GM21367 (cell line): ENCODE measurements around the gene RASL10B.
"Not testable (repeated sequence)": the region's sequence is repeated elsewhere in the genome, so short reads cannot be mapped to it uniquely, and the experiment has no call there.

Source experiments
- ATAC-seq: cut with Tn5 transposase; IDR thresholded peaks from one replicate; pipeline ENCODE4 v1.9.1; 2021; ENCODE audit not compliant: unreplicated experiment

The RASL10B gene

DNA sequence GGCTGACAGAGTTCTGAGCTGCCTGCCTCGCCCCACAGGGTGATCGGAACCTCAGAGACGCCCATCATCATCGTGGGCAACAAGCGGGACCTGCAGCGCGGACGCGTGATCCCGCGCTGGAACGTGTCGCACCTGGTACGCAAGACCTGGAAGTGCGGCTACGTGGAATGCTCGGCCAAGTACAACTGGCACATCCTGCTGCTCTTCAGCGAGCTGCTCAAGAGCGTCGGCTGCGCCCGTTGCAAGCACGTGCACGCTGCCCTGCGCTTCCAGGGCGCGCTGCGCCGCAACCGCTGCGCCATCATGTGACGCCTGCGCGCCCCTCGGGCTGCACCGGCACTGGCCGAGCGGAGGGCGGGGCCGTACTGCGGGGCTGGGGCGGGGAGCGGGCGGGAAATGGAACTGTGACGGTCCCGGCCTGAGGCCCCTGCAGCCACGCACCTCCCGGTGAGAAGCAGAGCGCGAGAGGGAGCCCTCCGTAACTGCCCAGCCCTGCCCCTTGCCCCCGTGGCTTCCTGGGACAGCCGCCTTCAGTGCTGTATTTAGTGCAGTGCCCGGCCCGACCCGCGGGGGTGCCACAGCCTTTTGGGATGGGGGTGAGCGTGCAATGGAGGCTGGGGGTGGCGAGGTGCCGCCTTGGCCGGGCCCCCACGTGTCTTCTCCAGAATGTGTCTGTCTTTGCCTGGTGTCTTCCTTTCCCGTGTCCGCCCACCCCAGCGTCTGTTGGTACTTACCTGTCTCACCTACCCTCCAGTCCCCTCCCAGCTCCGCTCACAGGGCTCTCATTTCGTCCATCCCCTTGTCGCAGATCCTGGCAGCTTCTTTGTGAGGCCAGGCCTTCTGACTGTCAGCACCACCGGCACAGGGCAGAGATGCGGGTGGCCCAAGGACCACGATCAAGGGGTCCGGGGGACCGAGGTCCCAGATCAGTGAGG, 9.8 kb downstream of the RASL10B start:
- no peak for ATAC-seq

DNA sequence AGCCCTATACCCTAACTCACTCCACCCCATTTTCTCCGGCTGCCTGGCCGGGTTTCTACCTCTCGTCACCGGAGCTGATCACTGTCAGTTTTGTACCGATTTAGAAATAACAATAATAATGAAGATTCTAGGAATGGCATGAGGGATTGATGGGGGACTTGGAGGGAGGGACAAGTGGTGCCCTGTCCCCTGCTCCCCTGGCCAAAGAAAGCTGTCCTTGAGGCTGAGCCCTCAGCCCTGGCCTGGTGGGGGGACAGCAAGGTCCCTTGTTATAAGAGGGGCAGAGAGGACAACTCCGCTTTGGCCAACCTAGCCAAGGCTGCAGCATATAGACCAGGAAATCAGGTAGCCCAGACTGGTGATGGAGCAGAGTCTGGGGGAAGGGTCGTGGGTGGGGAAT, 11.1 kb downstream of the RASL10B start:
- ATAC-seq: no peak

DNA sequence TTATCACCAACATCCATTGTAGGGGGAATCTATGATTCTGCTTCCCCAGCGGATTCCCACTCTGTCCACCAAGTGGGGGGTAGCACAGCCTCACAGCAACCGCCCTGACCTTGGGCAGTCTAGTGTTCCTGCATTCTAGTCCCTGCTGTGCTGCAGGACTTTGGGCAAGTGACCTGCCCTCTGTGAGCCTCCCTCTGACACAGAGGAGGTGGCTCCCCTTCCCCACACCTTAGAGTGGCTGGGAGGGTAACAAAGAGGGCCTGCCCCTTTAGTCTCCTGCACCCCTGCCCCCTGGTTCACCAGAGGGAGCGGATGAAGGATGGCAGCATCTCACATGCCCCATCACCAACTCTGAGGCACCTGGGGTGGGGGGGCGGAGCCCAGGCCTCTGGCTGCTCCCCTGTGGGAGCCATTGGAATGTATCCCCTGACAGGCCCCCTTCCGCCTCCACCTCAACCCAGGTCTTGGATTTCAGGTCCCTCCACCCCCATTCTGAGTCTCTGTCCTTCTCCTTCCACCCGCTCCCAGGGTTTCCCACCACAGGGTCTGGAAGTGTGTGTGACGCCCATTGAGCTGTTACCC, 11.5 kb downstream of the RASL10B start:
- ATAC-seq: no peak

DNA sequence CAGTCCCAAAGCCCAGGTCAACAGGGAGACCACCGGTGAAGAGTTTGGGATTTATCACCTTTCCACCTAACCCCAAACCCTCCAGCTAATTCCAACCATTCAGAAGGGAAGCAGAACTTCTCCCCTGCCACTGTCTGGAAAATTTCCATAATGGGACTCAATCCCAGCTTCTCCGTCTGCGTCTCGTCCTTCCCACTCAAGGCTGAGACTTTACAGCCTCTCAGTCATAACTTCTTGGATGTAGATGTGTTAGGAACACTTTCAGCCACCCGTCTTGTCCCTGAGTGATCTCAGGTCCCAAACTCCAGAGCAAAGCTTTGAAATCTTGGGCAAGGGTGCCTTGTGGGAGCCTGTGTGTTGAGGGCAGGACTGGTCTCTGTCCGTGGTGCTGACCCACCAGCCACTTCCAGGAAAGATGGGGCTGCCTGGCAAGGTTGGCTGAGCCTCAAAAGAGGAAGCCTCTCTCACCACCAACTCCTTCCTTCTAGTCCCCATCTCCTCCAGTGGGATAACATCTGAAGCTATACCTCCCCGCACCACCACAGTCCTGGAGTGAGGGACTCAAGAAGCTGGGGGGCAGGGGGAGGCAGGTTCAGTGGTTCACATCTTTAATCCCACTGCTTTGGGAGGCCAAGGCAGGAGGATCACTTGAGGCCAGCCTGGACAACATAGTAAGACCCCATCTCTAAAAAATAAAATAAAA, 12.3 kb downstream of the RASL10B start:
- no peak for ATAC-seq

DNA sequence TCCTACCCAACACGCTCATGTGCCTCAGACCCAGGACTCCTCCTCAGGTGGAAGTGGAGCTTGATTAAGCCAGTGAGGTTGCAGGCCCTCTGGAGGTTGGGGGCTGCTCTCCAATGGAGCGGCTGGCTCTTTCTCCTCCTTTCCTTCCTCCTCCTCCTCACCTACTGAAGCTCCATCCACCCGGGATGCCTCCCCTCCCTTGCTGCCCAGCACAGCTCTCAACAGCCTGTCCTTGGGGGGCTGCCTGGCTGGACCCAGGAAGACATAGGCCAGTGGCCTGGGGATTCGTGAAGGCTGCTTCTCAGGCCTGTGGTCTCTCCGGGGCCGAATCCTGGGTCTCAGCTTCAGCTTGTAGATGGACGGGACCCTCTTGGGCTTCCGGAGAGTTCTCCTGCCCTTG, 13.4 kb downstream of the RASL10B start:
- ATAC-seq: no peak

DNA sequence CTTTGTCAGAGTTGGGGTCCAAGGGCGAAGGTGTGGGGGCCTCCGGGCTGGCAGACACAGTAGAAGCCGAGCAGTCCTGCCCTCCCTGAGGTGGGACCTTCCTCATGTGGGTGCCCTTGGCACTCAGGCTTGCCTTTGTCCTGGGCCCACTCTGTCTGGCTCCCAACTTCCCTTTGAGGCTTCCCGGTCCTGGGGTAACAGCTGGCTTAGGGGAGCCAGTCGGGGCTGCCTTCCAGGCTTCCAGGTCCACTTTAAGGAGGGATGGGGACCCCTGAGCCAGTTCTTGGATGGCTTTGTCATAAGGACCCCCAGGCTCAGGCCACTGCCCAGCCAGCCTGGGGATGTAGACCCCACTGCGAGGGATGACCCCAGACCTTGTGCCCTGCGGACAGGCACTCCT, 13.8 kb downstream of the RASL10B start:
- ATAC-seq: no peak

DNA sequence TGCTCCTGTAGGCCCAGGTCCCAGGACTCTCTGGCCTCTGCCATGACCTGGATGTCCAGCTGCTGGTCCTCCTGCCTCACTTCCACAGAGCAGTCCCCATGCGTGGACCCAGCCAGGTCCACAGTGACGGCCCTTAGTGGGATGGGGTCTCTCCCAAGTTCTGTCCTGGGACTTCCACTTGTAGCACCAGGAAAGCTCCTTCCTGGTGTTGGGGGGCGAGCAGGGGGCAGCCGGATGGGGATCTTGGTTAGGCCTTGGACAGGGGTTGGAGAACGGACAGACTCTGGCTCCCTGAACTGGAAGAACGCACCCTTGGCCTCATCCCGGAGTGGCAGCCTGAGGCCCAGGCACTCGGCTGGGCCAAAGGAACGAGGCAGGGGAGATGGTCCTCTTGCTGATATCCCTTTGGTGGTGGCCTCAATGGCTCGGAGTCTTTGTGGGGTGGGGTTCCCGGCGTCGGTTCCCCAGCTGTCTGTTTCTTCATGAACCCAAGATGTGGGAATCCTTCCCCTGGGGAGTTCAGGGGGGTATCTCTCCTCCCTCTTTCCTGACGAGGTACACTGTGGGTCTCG, 14.4 kb downstream of the RASL10B start:
- no peak for ATAC-seq

DNA sequence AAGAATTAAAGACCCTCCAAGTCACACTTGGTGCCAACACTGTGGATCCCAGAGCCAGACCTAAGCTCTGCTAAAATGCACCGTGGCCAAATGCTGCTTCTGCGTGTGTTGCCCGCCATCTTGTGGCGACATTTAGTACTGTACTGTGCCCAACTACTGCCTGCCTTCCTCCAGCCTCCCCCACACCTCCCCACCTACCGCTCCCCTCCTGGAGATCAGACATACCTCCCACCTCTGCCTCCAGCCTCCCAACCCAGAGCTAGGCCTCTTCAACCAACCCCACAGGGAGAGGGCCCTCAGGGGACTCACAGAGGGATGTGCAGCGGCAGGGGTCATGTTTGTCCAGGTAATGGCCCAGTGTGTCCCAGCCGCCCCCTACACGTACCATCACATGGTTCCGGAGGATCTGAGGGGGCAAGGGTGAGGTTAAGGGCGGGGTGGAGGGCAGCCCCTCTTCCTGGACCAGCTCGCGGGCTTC, 16.1 kb downstream of the RASL10B start:
- ATAC-seq: no peak

DNA sequence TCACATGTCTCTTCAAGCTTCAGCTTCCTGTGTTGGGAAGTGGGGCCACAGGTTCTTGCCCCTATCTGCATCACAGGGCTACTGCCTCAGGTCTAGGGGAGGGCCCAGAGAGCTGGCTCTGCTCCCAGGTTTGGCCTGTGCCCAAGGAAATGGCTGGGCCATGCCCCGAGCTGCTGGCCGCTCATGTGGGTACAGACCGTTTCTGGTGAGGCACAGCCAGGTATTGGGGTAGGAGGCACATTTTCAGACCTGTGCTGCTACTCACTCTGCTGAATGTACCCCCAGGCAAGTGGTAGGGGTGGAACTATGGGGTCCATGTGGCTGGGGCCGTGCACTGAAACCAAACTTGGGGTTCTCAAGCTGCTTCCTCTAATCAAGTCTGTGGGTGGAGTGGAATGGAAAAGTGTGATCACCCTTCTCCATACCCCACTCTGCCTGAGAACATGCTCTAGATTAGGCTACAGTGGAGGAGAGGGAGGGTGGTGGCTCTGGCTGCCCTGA, 17.0 kb downstream of the RASL10B start:
- no peak for ATAC-seq

DNA sequence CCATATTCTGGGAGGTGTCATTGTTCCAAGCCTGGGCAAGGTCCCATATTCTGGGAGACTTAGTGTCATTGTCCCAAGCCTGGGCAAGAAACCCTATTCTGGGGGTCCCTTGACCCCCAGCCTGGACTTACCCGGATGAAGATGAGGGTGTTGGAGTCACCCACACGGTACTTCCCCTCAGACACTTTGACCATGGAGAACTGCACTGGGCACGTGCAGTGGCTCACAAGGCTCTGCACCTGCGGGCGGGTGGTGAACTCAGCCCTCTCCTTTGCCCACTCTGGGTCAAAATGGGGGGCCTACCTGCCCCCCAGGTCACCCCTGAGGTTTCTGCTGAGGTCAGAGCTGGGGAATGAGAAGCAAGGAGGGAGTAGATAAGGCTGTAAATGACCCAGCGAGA, 17.5 kb downstream of the RASL10B start:
- ATAC-seq: no peak

DNA sequence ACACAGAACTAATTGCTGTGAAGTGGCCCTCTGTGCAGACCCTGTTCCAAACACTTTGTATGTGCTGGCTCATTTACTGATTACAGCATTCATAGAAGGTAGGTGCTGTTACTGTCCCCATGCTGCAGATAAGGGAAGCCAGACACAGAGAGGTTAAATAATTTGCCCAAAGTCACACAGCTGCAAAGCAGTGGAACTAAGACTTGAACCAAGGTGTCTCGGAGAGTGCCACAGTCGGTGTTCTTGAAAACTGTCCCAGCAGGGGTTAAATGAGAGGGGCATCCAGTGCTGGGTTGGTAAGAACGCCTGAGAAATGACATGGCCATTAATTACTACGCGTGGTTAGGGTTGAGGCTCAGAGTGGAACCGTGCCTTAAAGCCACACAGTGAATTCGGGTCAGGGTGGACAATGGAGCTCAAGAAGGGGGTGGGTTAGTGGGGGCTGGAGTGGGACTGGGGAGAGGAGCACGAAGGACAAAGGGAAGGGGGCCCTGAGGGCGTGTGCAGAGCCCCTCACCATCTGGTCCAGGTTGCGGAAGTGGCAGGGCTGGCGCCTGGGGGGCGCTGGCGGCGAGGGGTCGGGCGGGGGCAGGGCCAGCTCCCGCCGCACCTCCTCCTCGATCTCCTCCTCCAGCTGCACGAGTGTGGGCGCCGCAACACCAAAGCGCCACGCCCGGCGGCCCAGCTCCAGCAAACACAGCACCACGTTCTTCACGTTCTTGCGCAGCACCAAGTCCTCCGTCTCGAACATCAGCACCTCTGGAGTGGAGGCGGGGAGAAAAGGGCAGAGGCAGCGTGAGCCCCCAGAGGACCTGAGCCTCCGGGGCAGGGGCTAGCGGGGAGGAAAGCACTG, 18.3 kb downstream of the RASL10B start:
- ATAC-seq: no peak

DNA sequence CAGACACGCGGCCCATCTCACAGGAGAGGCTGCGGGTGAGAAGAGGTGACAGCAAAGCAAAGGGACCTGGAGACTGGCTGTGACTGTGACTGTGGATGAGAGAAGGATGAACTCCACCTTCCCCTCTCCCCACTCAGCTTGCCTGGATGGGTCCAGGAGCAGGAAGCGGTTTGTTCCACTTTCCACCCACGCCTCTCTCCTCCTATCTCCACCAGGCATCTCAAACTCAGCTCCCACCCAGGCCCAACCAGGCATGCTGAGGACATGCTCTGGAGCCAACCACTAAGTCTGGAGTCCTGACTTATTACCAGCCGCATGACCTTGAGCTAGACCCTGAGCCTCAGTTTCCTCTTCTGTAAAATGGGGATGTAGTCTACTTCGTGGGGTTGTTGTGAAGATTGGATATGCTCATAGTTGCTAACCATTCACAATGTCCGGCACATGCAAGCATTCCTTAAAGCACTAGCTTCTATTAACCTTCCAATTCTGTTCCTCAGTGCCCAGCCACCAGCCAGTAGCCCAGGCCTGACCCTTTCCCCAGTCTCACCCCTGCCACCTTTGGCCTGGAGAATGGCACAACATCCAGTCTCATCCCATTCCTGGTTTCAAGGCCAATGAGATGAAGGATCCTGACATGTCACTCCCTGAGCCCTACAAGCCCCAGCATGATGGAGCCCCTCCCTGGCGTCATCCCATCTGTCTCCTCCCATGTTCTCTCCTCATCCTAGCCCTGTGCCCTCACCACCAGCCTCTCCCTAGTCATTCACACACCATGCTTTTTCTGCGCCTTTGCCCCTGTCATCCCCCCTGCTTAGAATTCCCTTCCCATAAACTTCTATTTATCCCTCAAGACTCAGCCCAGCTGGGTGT, 19.3 kb downstream of the RASL10B start:
- ATAC-seq: no peak

DNA sequence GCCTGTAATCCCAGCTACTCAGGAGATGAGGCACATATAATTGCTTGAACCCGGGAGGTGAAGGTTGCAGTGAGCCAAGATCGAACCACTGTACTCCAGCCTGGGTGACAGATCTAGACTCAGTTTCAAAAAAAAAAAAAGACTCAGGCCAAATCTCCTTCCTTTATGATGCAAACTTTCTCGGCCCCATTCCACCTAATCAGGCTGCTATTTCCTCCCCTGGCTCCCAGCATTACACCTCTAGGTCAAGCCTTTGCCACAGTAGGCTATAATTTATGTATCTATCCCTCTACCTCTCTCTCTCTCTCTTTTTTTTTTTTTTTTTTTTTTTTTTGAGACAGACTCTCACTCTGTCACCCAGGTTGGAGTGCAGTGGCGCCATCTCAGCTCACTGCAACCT, 20.1 kb downstream of the RASL10B start:
- not testable (repeated sequence) for ATAC-seq

DNA sequence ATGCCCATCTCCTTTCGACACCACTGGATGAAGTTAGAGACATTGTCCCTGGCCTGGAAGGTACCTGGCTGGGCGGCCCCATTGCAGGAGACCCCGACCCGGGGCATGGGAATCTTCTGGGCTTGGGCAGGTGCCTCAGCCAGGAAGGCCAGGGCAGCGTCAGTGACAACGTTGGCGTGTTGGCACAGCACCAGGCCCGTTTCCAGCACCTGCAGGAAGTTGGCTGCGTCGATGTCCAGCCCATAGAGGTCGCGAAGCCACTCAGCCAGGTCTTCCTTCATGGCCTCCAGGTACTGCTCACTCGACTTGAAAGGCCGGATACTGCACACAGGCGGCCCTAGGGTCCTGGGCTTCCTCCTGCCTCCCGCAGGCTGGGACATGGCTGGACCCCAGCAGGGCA, 21.0 kb downstream of the RASL10B start:
- no peak for ATAC-seq

DNA sequence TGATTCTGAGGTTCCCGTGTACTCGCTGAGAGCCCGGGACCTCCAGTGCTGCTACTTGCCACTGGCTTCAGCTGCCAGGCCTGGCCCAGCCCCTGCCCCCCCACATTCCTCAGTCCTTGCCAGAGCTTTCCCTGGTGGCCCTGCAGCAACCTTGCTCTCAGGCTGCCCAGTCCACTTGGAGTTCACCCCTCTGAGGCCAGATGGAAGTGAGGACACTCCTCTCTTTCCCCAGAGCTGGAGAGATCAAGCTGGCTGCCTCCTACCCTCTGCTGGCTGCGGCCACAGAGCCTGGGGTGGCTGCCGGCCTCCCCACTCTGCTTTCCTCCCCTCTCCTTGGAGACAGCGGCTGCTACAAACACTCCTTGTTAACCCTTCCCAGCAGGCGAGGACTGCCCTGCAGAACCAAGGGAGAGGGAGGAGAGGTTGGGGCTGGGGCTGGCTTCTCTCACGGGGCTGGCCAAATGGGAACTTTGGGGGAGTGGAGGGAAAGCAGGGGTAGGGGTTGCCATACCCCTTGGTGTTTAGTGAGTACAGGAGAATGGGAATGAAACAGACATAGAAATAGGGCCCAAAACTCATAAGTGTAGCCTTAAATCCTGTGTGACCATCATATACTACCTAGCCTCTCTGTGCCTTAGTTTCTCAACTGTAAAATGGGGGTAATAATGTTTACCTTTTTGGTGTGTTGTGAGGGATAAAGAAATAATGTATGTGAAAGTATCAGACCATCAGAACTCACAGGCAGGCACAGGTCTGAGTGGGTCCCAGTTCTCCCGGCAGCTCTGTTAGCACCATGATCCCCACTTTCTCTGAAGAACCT, 21.7 kb downstream of the RASL10B start, which contains the start of gene GAS2L2:
Gene GAS2L2, minus strand, starts transcription at position 295 of the 820 bp plus-strand sequence. CDS start 389 bp downstream, outside the sequence.
- ATAC-seq: no peak

DNA sequence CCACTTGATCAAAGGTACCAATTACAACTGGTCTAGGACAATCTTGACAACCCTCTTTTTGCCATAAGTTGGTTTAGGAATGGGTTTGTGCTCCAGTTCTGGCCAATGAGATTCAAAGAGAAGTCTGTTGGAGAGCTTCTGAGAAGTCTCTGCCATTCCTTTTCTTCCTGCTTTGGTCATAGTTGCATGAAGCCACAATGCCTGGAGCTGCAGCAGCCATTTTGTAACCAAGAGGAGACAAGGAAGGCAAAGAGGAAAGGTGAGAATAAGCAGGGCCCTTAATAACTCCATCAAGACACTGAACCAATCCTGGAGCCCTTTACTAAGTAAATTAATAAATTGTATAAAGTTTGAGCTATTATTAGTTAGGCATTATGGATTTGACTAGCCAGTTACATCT, 25.8 kb downstream of the RASL10B start:
- no peak for ATAC-seq

DNA sequence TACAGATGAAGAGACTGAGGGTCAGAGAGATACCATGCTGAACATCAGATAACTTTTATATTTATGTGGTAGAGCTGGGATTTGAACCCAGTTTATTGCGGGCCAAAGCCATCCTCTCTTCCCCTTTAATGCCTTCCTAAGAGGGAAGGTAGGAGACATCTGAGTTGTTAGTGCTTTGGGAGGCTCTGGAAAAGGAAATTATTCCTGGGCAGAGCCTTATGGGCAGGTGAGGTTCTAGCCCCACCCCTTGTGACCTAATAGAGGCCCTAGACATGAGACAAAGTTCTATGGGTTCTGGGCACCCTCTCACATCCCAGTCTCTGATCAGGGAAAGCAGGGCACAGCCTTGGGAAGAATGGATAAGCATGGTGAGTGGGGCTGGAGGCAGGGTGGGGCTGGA, 29.1 kb downstream of the RASL10B start, which contains the start of gene C17orf50:
Gene C17orf50, plus strand, starts transcription at position 301 of the 400 bp plus-strand sequence. Its CDS starts 55 bp downstream, at position 356.
- no peak for ATAC-seq

DNA sequence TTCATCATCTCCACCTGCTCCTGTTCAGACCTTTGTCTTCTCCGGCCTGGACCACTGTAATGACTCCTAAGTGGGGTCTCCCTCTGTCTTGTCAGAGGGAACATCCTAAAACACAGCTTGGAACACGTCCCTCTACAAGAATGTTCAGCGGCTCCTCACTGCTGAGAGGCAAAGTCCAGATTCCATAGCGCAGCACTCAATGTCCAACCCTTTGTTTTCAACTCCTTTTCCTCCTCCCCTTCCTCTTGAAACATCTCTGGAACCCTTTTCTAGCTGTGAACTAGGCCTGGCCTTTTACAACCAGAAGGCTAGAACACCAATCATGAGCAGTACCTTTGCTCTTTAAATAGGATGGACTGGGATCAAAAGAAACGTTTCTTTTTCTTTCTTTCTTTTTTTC, 30.2 kb downstream of the RASL10B start:
- ATAC-seq: no peak
